Measurements from ENCODE around the gene CDH4. TPM values are rescaled to one million over a fixed set of nuclear protein-coding genes. Genes with fewer than 3 reads are reported as not detected.

CDH4 gene
- total and polyA plus RNA-seq, 2 of the 8 experiments (the other 6 are each of a cell fraction or from before 2014, with no cell fraction given), result 4.3 to 7.9 TPM

DNA sequence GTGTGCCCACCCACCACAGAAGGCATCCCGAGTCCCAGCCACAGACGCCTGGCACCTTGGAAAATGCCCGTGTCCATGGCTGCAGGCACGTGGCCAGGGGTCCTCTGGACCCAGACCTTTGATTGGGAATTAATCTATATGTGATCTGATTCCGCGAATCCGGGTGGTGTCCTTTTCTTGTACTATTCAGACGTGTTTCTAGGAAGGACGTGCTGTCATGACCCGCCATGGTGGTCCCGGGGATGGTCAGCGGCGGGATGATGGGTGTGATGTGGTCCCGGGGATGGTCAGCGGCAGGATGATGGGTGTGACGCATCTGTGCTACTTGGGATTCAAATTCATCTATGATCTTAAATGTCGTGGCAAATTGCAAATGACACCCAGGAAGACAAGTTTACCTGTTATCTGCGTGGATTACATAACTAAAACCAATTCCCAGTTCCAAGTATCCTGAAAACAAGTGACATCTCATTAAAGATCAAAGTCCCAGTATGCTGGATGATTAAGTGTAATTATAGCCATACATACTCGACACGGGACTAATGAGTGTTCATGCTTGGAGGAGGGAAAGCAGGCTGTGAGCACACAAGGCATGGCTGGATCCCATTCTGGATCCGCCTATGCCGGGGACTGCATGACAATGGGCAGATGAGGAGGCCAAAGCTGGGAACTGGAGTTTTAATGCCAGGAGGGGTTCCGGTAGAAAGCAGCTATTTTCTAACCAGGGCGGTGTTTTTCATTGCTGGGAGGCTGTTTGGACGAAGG lies 557.1 kb downstream of the CDH4 start:
- H2AK5ac ChIP-seq (ENCODE audit: low read depth, low read length), result no peak overlapping the region
- no peak overlapping the region for H2BK120ac ChIP-seq (replicated peaks; ENCODE audit: low read depth, low read length)
- no peak overlapping the region; the same call in 1 of the 2 replicates for H2BK5ac ChIP-seq (ENCODE audit: low read depth, low read length)
- H3K23me2 ChIP-seq (ENCODE audit: low read depth, low read length), result no peaks in the 10 kb centered on the region
- no peak overlapping the region for H4K91ac ChIP-seq (replicated peaks; ENCODE audit: insufficient read length, low read length)
- no peak overlapping the region for H2BK15ac ChIP-seq (ENCODE audit: low read length)
- no peak overlapping the region for H3K4me2 ChIP-seq (ENCODE audit: insufficient read depth in 1 of 2, low read depth in 2 of 2, low read length in 2 of 2)
- no peak overlapping the region for H2BK12ac ChIP-seq (ENCODE audit: low read depth, low read length)
- no peak overlapping the region for H2BK20ac ChIP-seq (ENCODE audit: low read length)
- H3K79me2 ChIP-seq (ENCODE audit: control insufficient read depth in 1 of 2, insufficient read depth in 2 of 2, low read length in 2 of 2), result no peaks in the 10 kb centered on the region
- H3K56ac ChIP-seq (replicated peaks; ENCODE audit: insufficient read length, low read depth, low read length), result no peak overlapping the region
- no peak overlapping the region; the same call in 1 of the 2 replicates for H4K8ac ChIP-seq (ENCODE audit: extremely low read depth, insufficient read depth, low read length)
- H3K27me3 ChIP-seq (replicated peaks in 1 of 4; ENCODE audit: control insufficient read depth in 3 of 4, extremely low read depth in 1 of 4, insufficient read depth in 3 of 4, low read length in 3 of 4), result peaks cover 0 to 5% (median 2%) of the 10 kb centered on the region in 4 experiments; a peak in 3 of 7 replicates
- no peak overlapping the region for H3K4me3 ChIP-seq (ENCODE audit: extremely low read depth in 1 of 4, insufficient read depth in 2 of 4, low read depth in 3 of 4, low read length in 4 of 4)
- H2AFZ ChIP-seq (ENCODE audit: low read length), result no peak overlapping the region
- FAIRE-seq (no peak), DNase-seq (ENCODE audit: low read depth in 1 of 2, low spot score in 2 of 2) (no peak)
- H3K18ac ChIP-seq (ENCODE audit: extremely low read depth, low read length), result no peak overlapping the region
- no peak overlapping the region for H3K14ac ChIP-seq (ENCODE audit: insufficient read length)
- no peak overlapping the region for H3K27ac ChIP-seq (ENCODE audit: low read depth, low read length)
- H3K4ac ChIP-seq (replicated peaks; ENCODE audit: insufficient read length, low read depth, low read length), result no peak overlapping the region
- no peaks in the 10 kb centered on the region for H3K36me3 ChIP-seq (ENCODE audit: control insufficient read depth in 2 of 4, insufficient read depth in 4 of 4, low read length in 3 of 4)
- H4K20me1 ChIP-seq (replicated peaks in 1 of 2; ENCODE audit: control insufficient read depth in 1 of 2, insufficient read depth in 2 of 2, low read length in 2 of 2), result peaks cover 0 to 7% of the 10 kb centered on the region in 2 experiments
- no peak overlapping the region for H4K5ac ChIP-seq (ENCODE audit: insufficient read length, low read depth, low read length)
- CTCF ChIA-PET (ENCODE audit: partially characterized antibody), result interaction anchor here (1.2 kb wide), 1 partner anchor 11 kb away, joined by 3 read pairs; no protein-coding TSS in a partner anchor
- POLR2A ChIA-PET (ENCODE audit: partially characterized antibody), result no interaction called here
- TF ChIP-seq YY1 (IDR thresholded peaks at IDR 0.05; ENCODE audit: low read depth, low read length) (no peak), GTF2F1 (IDR thresholded peaks at IDR 0.05; ENCODE audit: borderline replicate concordance, low read depth, low read length) (no peak), KDM5A (IDR thresholded peaks at IDR 0.05; ENCODE audit: low read length) (no peak), CHD2 (IDR thresholded peaks at IDR 0.05; ENCODE audit: low read length) (no peak)
- TF ChIP-seq, protein P1, sequence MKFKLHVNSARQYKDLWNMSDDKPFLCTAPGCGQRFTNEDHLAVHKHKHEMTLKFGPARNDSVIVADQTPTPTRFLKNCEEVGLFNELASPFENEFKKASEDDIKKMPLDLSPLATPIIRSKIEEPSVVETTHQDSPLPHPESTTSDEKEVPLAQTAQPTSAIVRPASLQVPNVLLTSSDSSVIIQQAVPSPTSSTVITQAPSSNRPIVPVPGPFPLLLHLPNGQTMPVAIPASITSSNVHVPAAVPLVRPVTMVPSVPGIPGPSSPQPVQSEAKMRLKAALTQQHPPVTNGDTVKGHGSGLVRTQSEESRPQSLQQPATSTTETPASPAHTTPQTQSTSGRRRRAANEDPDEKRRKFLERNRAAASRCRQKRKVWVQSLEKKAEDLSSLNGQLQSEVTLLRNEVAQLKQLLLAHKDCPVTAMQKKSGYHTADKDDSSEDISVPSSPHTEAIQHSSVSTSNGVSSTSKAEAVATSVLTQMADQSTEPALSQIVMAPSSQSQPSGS (IDR thresholded peaks at IDR 0.05; ENCODE audit: low read length), result no peak
- no peaks in the 10 kb centered on the region for H3K9me3 ChIP-seq (ENCODE audit: insufficient read depth in 2 of 2, low read depth in 1 of 2, low read length in 1 of 2)
- H3K79me1 ChIP-seq (ENCODE audit: low read depth, low read length), result no peaks in the 10 kb centered on the region
- 94% methylated on average over 25 of the region's 25 CpGs; no CpG with 5 or more reads in 1 of the 2 experiments for WGBS, 2 experiments (ENCODE audit: extremely low coverage in 1 of 2, insufficient coverage in 1 of 2, insufficient read length in 1 of 2, insufficient replicate concordance in 2 of 2, low coverage in 1 of 2, low lambda C conversion rate in 2 of 2, missing lambda C conversion rate in 1 of 2)
- no peak overlapping the region for H3K23ac ChIP-seq (ENCODE audit: insufficient read length)
- no peak overlapping the region for H3K9ac ChIP-seq (replicated peaks in 1 of 4; ENCODE audit: extremely low read depth in 1 of 4, low read depth in 3 of 4, low read length in 3 of 4)
- H3K4me1 ChIP-seq (replicated peaks in 1 of 4; ENCODE audit: control insufficient read depth in 3 of 4, insufficient read depth in 4 of 4, low read length in 3 of 4), result no peaks in the 10 kb centered on the region; a peak in 1 of 7 replicates

Measured in H1 (cell line).